ENCODE data around the gene ULK1.

Gene ULK1

DNA sequence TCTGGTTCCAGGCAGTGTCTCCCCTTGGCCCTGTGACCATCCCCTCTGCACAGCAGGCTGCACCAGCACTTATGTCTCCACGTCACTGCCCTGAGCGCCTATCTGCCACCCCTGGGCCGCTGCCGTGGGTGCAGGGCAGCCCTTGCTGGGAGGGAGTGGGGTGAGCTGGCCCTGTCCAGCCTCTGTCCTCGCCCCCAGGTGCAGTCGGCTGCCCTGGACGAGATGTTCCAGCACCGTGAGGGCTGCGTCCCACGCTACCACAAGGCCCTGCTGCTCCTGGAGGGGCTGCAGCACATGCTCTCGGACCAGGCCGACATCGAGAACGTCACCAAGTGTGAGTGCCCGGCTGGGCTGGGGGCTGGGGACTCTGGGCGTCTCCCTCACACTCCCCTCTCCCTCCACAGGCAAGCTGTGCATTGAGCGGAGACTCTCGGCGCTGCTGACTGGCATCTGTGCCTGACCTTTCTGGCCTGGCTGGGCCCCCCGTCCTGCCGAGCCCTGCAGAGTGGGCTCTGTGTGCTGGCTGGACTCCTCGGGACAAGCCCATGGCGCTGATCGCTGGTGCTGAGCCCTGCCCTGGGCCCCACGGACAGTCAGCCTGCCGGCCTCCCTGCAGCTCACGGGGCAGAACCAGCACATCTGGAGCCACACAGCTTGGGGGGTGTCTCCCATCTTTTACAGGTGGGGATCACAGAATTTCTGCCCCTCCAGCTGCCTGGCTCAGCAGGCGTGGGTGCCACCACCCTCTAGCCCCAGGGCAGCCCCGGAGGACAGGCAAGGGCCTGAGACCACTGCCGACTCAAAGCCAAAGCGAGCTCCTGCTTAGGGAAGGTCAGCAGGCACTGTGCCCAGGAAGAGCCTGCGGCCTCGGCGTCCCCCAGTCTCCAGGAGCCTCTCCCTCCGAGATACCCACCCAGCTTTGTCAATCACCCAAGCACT lies 26.7 kb downstream of the ULK1 start:
- TF ChIP-seq ZFX (IDR thresholded peaks at IDR 0.05; ENCODE audit: borderline replicate concordance) = no peak
- TF ChIP-seq, protein P1, sequence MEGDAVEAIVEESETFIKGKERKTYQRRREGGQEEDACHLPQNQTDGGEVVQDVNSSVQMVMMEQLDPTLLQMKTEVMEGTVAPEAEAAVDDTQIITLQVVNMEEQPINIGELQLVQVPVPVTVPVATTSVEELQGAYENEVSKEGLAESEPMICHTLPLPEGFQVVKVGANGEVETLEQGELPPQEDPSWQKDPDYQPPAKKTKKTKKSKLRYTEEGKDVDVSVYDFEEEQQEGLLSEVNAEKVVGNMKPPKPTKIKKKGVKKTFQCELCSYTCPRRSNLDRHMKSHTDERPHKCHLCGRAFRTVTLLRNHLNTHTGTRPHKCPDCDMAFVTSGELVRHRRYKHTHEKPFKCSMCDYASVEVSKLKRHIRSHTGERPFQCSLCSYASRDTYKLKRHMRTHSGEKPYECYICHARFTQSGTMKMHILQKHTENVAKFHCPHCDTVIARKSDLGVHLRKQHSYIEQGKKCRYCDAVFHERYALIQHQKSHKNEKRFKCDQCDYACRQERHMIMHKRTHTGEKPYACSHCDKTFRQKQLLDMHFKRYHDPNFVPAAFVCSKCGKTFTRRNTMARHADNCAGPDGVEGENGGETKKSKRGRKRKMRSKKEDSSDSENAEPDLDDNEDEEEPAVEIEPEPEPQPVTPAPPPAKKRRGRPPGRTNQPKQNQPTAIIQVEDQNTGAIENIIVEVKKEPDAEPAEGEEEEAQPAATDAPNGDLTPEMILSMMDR (IDR thresholded peaks at IDR 0.05) = no peak
- no peak overlapping the region for H3K27ac ChIP-seq

DNA sequence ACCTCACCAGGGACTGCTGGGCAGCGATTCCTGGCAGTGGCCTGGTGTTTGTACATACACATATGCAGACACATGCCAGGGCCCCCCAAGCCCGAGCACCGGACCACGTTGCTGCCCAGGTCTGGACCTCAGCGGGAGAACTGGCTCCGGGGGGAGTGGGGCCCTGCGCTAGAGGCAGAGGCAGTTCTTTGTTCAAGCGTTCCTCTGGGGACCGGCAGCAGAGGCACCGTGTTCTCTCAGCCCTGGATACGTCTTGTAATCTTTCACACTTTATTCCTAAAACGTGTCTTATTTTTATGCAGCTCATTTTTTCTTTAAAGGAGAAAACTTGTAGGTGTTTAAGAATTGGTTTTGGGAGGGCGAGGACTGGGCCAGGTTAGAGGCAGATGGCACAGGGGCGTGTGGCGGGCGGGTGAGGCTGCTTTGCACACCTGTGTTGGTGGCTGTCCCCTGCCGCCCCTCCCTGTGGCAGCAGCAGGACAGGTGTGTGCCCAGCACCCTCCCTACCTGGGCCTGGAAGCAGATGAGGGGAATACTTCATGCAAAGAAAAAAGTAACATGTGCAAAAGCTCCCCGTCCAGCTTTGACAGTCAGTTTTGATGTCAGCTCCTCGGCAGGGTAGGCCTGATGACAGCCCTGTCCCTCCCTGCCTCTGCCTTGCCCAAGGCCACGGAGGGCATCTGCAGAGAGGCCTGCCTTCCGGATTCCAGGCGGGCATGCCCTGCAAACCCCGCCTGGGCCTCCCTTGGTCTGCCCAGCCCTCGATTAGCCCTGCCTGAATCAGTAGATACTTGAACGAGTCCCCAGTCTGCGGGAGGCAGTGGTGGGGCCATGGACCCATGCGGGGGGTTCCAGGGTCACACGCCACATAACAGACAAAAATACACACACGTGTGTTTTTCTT lies 27.7 kb downstream of the ULK1 start:
- TF ChIP-seq, protein P1 (IDR thresholded peaks at IDR 0.05) = no peak
- no peak for TF ChIP-seq ZFX (IDR thresholded peaks at IDR 0.05; ENCODE audit: borderline replicate concordance)
- H3K27ac ChIP-seq = peak overlapping the region; percentile 26; the same call in 1 of the 2 replicates

DNA sequence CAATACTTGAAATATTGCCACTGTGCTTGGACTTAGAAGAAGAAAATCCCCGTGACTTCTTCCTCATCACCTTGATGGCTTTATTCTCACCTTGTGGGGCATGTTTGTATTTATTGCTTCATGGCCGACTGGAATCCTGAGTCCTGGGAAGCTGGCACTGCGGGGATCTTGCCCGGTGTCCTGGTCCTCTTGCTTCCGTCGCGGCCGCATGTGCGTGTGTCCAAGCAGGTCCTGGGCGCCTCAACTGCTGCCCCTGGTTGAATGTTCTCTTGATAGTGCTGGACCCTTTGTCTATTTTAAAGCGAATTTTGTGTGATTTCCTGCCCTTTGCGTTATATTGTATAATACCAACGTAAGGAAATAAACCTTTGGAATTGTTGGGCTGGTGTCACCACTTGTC lies 28.4 kb downstream of the ULK1 start:
- no peak for TF ChIP-seq ZFX (IDR thresholded peaks at IDR 0.05; ENCODE audit: borderline replicate concordance)
- TF ChIP-seq, protein P1 (IDR thresholded peaks at IDR 0.05) = no peak
- H3K27ac ChIP-seq = peak overlapping the region; percentile 26; the same call in 1 of the 2 replicates

DNA sequence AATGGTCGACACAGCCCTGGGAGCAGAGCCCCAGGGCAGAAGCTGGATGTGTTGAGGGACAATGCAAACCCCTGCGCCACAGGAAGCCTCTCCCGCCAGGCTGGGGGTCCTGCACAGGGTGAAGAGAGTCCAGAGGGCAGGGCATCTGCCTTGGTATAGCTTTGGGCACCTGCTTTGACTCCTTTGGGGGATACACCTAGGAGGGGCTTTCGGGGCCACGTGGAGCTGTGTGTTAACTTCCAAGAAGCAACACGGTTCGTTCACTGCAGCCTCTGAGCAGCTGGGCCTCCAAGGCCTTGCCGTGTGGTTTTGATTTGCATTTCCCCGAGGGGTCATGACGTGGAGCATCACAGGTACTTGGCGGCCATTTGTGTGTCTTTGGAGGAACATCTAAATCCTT lies 28.8 kb downstream of the ULK1 start:
- no peak for TF ChIP-seq ZFX (IDR thresholded peaks at IDR 0.05; ENCODE audit: borderline replicate concordance)
- TF ChIP-seq, protein P1 (IDR thresholded peaks at IDR 0.05) = no peak
- peak overlapping the region; percentile 26; the same call in 1 of the 2 replicates for H3K27ac ChIP-seq

DNA sequence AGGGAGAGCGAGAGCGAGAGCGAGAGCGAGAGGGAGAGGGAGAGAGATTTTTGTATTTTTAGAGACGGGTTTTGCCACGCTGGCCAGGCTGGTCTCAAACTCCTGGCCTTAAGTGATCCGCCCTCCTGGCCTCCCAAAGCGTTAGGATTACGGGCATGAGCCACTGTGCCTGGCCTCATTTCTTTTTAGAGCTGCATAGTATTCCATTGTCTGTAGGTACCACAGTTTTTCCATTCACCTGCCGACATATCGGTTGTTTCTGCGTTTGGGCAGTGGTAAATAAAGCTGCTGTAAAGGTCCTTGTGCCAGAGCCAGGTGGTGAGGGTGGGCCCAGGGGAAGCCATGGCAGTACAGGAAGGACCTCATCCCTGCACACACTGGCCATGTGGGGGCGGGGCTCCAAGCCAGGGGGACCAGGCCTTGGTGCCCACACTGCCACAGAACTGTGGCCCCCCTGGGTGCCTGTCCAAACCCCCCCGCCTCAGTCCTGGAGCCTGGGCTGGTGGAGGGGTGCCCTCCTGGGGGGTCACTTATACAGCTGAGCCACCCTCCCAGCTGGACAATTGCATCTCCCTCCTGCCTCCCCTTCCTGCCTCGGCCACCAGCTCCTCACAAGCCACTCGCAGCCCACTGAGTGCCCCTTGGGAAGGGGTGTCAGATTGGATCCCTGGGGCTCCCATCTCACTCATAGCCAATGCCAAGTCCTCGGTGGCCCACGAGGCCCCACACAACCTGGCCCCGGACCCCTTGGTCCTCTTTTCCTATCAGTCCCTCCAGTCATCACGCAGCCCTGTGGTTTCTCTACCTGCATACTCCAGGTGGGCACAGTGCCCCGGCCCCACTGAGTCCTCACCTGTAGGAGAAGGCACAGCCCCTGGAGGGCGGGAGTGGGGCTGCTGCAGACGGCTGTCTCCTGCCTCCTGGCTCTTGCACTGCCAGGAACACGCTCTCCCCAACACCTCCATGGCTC lies 33.0 kb downstream of the ULK1 start:
- TF ChIP-seq, protein P1 (IDR thresholded peaks at IDR 0.05) = no peak
- TF ChIP-seq ZFX (IDR thresholded peaks at IDR 0.05; ENCODE audit: borderline replicate concordance) = no peak

DNA sequence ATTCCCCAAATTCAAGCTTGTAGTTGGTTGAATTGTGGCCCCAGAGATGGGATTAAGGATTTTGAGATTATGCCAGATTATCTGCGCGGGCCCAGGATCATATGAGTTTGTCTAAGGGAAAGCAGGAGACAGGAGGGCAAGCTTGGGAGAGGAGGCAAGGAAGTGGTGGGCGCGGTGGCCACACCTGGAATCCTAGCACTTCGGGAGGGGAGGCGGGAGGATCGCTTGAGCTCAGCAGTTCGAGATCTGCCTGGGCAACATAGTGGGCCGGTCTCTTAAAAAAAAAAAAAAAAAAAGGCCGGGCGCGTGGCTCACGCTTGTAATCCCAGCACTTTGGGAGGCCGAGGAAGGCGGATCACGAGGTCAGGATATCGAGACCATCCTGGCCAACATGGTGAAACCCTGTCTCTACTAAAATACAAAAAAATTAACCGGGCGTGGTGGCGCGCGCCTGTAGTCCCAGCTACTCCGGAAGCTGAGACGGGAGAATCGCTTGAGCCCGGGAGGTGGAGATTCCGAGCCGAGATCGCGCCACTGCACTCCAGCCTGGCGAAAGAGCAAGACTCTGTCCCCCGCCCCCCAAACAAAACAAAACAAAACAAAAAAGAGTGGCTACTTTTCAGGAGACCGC lies 33.8 kb downstream of the ULK1 start:
- H3K27ac ChIP-seq = peak overlapping the region; percentile 77; the same call in 1 of the 2 replicates
- TF ChIP-seq, protein P1 (IDR thresholded peaks at IDR 0.05) = no peak
- TF ChIP-seq ZFX (IDR thresholded peaks at IDR 0.05; ENCODE audit: borderline replicate concordance) = no peak

More for the DNA sequence above, 33.0 kb downstream of the ULK1 start:
- no peak overlapping the region for H3K27ac ChIP-seq
